ENCODE results near the gene DNLZ.

- TF ChIP-seq CTCF (IDR thresholded peaks at IDR 0.05) = no peak
- no peak for TF ChIP-seq POLR2A (IDR thresholded peaks at IDR 0.05)
Measured at GRCh38 chr9:136353088-136353487, 10.5 kb downstream of the DNLZ start.
